ENCODE results near the gene MATR3. TPM values are rescaled to one million over a fixed set of nuclear protein-coding genes. Genes with fewer than 3 reads are reported as not detected.

The MATR3 gene
- total RNA-seq, 1 experiment from 2014 or later, result 145 TPM

- BruUV-seq (replicated peaks), result TSS peak; percentile 95
- Histone ChIP-seq H3K36me3 (ENCODE audit: low read depth) (peaks cover 22% of the 10 kb centered on the region), H3K79me2 (ENCODE audit: low read depth) (peaks cover 51% of the 10 kb centered on the region), H4K20me1 (ENCODE audit: insufficient read depth) (peaks cover 49% of the 10 kb centered on the region), H3K4me3 (peak within 1 kb of the TSS; percentile 77), H3K4me2 (peak within 1 kb of the TSS; percentile 98), H3K9me2 (ENCODE audit: insufficient read depth) (no peaks in the 10 kb centered on the region), H3K27ac (peak within 1 kb of the TSS; percentile 68), H3K4me1 (replicated peaks; ENCODE audit: insufficient read depth) (peaks cover 23% of the 10 kb centered on the region), H3F3A (ENCODE audit: insufficient read depth, low read depth) (peaks cover 14% of the 10 kb centered on the region), H2AFZ (peak within 1 kb of the TSS; percentile 90), H3K27me3 (ENCODE audit: insufficient read depth, low read depth) (no peaks in the 10 kb centered on the region), H3K9me3 (ENCODE audit: insufficient read depth, low read depth) (no peaks in the 10 kb centered on the region)
- DNase-seq, result peak; percentile 89 to 95
- no peak for TF ChIP-seq EZH2 (IDR thresholded peaks at IDR 0.05; ENCODE audit: low read depth)
- peak; percentile 66 for TF ChIP-seq CTCF (conservative IDR thresholded peaks at IDR 0.05)
- intact Hi-C loops (cut with micrococcal nuclease; ENCODE audit: unreplicated experiment), result loop anchor here (5.0 kb wide), 2 partner anchors 50 kb away; partner anchors contain the start of gene MATR3
- POLR2A ChIA-PET (ENCODE audit: unreplicated experiment), result interaction anchor here (0.5 to 1.1 kb wide), 8 partner anchors 31 to 877 kb away, joined by 3 to 36 read pairs (median 14); partner anchors contain the start of genes HSPA9 and MATR3
- CTCF ChIA-PET, result interaction anchor here (0.5 to 0.9 kb wide), 4 partner anchors 11 to 78 kb away, joined by 3 to 14 read pairs (median 8); partner anchors contain the start of gene MATR3
These were observed 48.3 kb downstream of the MATR3 start, which contains the start of gene PAIP2 for GRCh38 chr5:139341689-139342422. Gene PAIP2 (plus strand): TSS chr5:139341854. CDS start chr5:139363785, 21,931 bp downstream.

GRCh38 chr5:139342423-139342723 is 48.8 kb downstream of the MATR3 start:
- peaks cover 10% of the 10 kb centered on the region for H3F3A ChIP-seq (ENCODE audit: insufficient read depth, low read depth)
- no peaks in the 10 kb centered on the region for H3K27me3 ChIP-seq (ENCODE audit: insufficient read depth, low read depth)
- intact Hi-C loops (cut with micrococcal nuclease; ENCODE audit: unreplicated experiment), result loop anchor here (5.0 kb wide), 2 partner anchors 50 kb away; partner anchors contain the start of gene MATR3
- peaks cover 23% of the 10 kb centered on the region for H3K4me1 ChIP-seq (replicated peaks; ENCODE audit: insufficient read depth)
- CTCF ChIA-PET, result interaction anchor here (0.7 to 0.9 kb wide), 2 partner anchors 60 to 77 kb away, joined by 12 to 14 read pairs; no protein-coding TSS in a partner anchor
- DNase-seq, result no peak
- peak overlapping the region; percentile 68 for H3K27ac ChIP-seq
- H3K4me3 ChIP-seq, result peak overlapping the region; percentile 77
- no TSS peak for BruUV-seq (replicated peaks)
- H3K36me3 ChIP-seq (ENCODE audit: low read depth), result peaks cover 27% of the 10 kb centered on the region
- H3K9me3 ChIP-seq (ENCODE audit: insufficient read depth, low read depth), result no peaks in the 10 kb centered on the region
- H4K20me1 ChIP-seq (ENCODE audit: insufficient read depth), result peaks cover 55% of the 10 kb centered on the region
- POLR2A ChIA-PET (ENCODE audit: unreplicated experiment), result interaction anchor here (0.5 to 1.1 kb wide), 8 partner anchors 31 to 878 kb away, joined by 3 to 36 read pairs (median 14); partner anchors contain the start of genes HSPA9 and MATR3
- TF ChIP-seq CTCF (conservative IDR thresholded peaks at IDR 0.05), result no peak
- H2AFZ ChIP-seq, result peak overlapping the region; percentile 90; the same call in 1 of the 2 replicates
- H3K9me2 ChIP-seq (ENCODE audit: insufficient read depth), result no peaks in the 10 kb centered on the region
- H3K4me2 ChIP-seq, result peak overlapping the region; percentile 98
- H3K79me2 ChIP-seq (ENCODE audit: low read depth), result peaks cover 57% of the 10 kb centered on the region

GRCh38 chr5:139343476-139343875 is 49.9 kb downstream of the MATR3 start:
- intact Hi-C loops (cut with micrococcal nuclease; ENCODE audit: unreplicated experiment), result loop anchor here (5.0 kb wide), 2 partner anchors 49 to 51 kb away; partner anchors contain the start of gene MATR3
- BruUV-seq (replicated peaks), result no TSS peak
- no peak overlapping the region for H3K27ac ChIP-seq

More at GRCh38 chr5:139343476-139343875, 49.9 kb downstream of the MATR3 start:
- Histone ChIP-seq H3K4me1 (replicated peaks; ENCODE audit: insufficient read depth) (peaks cover 23% of the 10 kb centered on the region), H3F3A (ENCODE audit: insufficient read depth, low read depth) (peaks cover 10% of the 10 kb centered on the region), H3K4me3 (peak overlapping the region; percentile 77), H3K4me2 (peak overlapping the region; percentile 98), H3K27me3 (ENCODE audit: insufficient read depth, low read depth) (no peaks in the 10 kb centered on the region), H4K20me1 (ENCODE audit: insufficient read depth) (peaks cover 64% of the 10 kb centered on the region), H3K9me2 (ENCODE audit: insufficient read depth) (no peaks in the 10 kb centered on the region), H2AFZ (no peak overlapping the region), H3K9me3 (ENCODE audit: insufficient read depth, low read depth) (no peaks in the 10 kb centered on the region), H3K36me3 (ENCODE audit: low read depth) (peaks cover 27% of the 10 kb centered on the region), H3K79me2 (ENCODE audit: low read depth) (peaks cover 66% of the 10 kb centered on the region)
- CTCF ChIA-PET, result no interaction called here
- no peak for DNase-seq
- POLR2A ChIA-PET (ENCODE audit: unreplicated experiment), result interaction anchor here (0.7 kb wide), 1 partner anchor 11 kb away, joined by 6 read pairs; no protein-coding TSS in a partner anchor
- TF ChIP-seq EZH2 (IDR thresholded peaks at IDR 0.05; ENCODE audit: low read depth), result no peak
- TF ChIP-seq CTCF (conservative IDR thresholded peaks at IDR 0.05), result no peak
